GM20431 (cell line): ENCODE data around the gene RAD9A.

Source experiments
- in situ Hi-C: fragments of 300-500 bp; cut with MseI, MboI; formaldehyde crosslinking; loops from one replicate; pipeline ENCODE4 v1.15.0; 2020; ENCODE audit warnings: low sequenced_read_pairs; ENCODE audit not compliant: unreplicated experiment

RAD9A gene

GRCh38 chr11:67436459-67437081, 44.8 kb downstream of the RAD9A start:
- in situ Hi-C loops, result no loop called here

GRCh38 chr11:67437082-67437808, 45.5 kb downstream of the RAD9A start, which contains the start of gene PTPRCAP:
TSS of gene PTPRCAP (minus strand) at chr11:67437682. CDS start at chr11:67437619, 63 bp downstream.
- in situ Hi-C loops, result no loop called here

- in situ Hi-C loops, result no loop called here
Observed at GRCh38 chr11:67437809-67438157, 46.0 kb downstream of the RAD9A start.

GRCh38 chr11:67438158-67438902, 46.5 kb downstream of the RAD9A start:
- in situ Hi-C loops, result no loop called here

GRCh38 chr11:67439321-67440228, 47.8 kb downstream of the RAD9A start:
- in situ Hi-C loops, result no loop called here

GRCh38 chr11:67440229-67441097, 48.7 kb downstream of the RAD9A start:
- in situ Hi-C loops, result no loop called here

- in situ Hi-C loops, result no loop called here
Observed at GRCh38 chr11:67441098-67441563, 49.3 kb downstream of the RAD9A start.

GRCh38 chr11:67441731-67442351, 50.1 kb downstream of the RAD9A start:
- in situ Hi-C loops, result no loop called here

GRCh38 chr11:67442504-67443404, 51.0 kb downstream of the RAD9A start:
- in situ Hi-C loops, result no loop called here

- in situ Hi-C loops, result no loop called here
Observed at GRCh38 chr11:67445515-67445914, 53.7 kb downstream of the RAD9A start.
